ENCODE results near the gene LAPTM5.
"Not testable (repeated sequence)": the region's sequence is repeated elsewhere in the genome, so short reads cannot be mapped to it uniquely, and the experiment has no call there.

Gene LAPTM5, protein sequence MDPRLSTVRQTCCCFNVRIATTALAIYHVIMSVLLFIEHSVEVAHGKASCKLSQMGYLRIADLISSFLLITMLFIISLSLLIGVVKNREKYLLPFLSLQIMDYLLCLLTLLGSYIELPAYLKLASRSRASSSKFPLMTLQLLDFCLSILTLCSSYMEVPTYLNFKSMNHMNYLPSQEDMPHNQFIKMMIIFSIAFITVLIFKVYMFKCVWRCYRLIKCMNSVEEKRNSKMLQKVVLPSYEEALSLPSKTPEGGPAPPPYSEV

DNA sequence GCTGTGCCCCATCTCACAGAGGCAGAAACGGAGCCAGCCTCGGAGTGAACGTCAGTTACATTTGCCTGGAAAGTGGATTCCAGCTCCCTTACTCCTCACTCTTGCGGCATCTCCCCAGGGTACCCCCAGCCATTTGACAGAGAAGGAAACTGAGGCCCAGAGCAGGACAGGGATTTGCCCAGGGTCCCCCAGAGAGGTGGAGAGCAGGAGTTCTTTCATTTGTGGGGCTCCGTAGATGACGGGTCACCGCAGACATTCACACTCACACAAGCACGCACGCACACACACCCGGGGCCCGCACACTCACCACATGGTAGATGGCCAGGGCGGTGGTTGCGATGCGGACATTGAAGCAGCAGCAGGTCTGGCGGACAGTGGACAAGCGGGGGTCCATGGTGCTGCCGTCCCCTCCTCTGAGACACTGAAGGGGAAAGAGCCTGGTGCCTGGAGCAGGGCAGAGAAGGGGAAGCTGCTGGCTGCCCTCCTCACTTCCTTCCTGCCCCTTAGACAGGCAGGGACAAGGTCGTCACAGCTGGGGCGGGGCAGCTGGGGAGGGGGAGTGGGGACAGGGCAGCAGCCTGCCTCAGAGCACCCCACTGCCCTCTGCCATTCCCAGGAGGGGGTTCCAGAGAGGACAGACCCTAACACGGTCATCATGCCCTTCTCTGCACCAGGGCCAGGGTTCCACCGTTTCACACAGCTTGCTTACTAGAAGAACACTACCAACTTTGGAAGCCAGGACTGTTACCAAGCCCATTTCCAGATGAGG lies at the start of gene LAPTM5:
LAPTM5 (minus strand) TSS at position 423 of the 769 bp plus-strand sequence; CDS start at position 394, 29 bp downstream.
- DNase-seq, result peak; percentile 65

DNA sequence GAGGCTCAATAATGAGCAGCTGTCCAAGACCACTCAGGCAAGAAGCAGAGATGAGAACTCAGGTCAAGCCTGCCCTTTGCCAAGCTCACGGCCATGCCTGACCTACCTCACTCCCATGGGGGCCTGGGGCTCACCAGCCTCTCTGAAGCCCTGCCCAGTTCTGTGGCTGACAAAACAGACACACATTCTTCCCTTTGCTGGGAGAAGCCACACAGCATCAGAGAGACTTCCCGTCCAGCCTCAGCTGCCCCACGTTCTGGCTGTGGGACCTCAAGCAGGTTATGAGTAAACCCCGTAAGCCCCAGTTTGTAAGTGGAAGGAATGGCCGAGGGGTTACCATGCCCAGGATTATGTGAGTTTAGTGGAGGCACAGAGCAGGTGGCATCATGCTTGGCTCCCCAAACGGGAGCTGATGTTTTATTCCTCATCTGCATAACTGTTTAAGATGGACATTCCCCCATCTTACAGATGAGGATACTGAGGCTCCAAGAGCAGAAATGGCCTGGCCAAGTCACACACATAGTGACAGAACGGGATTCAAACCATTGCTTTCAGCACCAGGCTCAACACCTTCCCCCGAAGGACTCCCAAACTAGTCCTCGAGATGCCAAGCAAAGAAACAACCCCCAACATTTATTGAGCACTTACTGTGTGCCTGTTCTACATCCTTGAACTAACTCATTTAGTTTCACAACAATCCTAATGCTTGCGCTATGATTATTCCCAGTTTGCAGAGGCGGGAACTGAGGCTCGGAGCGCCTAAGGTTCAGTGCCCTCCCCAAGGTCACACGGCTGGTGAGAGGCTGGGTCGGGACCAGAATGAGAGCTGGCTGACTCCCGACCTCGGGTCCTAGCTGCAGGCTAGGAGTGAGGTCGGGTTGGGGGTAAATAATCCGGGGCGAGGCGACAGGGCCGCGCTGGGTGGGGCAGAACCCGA lies 49.1 kb upstream of the LAPTM5 start:
- no peak for DNase-seq

DNA sequence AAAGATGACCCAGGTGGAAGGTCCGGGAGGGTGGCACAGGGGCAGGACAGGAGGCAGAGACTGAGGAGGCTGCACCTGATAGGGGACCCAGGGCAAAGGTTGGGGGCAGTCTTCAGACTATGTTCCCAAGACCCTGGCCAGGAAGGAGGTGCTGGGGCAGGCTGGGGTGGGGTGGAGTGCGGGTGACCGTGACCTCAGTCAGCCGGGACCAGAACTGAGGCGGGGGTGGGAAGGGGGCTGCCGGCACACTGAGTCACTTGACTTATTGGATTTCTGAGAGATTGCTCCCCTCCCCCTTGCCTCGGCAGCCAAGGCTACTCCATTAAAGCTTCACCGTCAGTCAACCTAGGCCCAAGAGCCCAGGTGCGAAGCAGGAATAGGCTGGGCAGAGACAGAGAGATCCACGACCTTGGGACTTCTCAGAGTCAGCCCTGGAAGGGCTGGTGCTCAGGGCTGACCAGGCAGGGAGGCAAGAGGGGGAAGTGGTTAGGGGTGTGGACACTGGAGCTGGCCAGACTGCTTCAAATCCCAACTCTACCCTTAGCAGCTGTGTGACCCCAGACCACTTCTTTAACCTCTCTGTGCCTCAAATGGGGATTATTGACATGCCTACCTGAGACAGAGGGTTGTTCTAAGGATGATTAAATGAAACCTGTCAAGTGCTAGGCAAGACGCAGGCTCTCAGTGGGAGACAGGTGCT lies 47.9 kb upstream of the LAPTM5 start:
- DNase-seq, result no peak

DNA sequence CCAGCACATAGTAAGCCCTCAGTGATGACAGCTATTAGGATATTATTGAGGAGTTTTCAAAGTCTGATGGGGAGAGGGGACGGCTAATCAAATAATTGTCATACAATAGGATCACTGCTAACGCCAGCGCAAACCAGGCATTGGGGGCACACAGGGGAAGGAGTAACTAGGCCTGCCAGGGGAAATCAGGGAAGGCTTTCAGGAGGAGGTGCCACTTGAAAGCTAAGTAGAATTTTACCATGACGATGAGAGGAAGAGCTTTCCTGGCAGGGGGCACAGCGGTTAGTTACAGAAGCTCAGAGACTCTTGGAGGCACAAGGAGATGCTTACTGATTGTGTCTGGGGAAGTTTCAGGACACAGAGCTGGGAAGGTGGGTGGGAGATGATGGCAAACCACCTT lies 47.2 kb upstream of the LAPTM5 start:
- DNase-seq, result no peak

DNA sequence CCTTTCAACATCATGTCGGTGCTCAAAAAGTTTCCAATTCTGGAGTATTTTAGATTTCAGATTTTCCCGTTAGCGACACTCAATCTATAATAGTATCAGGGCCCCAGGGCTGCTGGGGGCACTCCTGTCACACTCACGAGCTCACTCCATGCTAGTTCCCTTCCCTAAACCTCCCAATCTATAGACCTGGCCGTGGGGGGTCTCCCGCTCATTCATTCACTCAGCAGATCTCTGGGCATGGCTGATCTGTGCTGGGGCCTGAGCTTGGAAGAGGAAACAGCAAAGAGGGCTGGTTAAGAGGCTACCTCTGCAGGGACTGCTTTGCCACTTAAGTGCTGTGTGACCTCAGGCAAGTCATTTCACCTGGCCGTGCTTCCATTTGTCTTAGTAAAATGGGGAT lies 46.8 kb upstream of the LAPTM5 start:
- DNase-seq, result no peak

DNA sequence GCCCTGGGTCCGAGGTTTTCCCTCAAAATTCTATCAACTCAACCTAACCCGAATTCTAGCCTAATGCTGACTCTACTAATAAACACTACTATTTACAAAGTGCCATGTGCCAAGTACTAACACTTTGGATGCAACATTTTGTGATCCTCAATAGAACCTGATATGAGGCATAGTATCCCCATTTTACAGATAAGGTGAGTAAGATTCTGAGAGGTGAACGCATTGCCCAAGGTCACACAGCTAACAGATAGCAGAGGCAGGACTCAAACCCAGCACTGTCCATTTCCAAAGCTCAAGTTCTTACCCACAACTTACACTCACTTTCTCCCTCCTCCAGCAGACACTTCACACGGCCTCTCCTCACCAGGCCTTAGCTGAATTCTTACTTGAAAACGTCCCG lies 46.0 kb upstream of the LAPTM5 start:
- DNase-seq, result no peak

DNA sequence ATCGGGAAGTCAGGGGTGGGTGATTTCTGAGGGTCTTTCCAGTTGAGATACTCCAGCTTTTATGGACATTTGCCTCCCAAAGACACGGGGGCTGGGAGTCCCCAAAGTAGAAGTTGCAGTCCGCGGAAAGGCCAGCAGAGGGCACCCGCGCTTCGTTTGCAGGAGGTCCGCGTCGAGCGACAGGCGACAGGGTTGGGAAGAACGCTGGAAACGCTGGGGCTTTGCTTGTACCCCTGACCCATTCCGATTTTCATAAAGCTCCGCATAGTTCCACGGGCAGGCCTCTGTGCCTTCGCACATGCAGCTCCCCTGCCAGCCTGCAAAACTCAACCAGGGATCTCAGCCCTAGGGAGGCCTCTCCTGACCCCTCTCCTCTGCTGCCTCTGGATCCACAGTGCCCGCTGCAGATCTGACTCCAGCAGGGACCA lies 44.2 kb upstream of the LAPTM5 start:
- peak; percentile 89 for DNase-seq

DNA sequence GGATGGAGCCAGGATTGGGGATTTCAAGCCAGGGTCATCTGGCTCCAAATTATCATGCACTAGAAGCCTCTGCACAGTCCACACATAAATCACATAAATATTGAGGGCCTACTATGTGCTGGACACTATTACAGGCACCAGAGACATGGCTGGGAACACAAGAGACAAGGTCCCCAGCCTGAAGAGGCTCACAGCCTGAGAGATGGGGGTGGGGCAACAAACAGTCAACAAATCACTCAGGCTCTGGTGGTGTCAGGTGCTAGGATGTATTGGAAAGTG lies 41.6 kb upstream of the LAPTM5 start:
- no peak for DNase-seq

DNA sequence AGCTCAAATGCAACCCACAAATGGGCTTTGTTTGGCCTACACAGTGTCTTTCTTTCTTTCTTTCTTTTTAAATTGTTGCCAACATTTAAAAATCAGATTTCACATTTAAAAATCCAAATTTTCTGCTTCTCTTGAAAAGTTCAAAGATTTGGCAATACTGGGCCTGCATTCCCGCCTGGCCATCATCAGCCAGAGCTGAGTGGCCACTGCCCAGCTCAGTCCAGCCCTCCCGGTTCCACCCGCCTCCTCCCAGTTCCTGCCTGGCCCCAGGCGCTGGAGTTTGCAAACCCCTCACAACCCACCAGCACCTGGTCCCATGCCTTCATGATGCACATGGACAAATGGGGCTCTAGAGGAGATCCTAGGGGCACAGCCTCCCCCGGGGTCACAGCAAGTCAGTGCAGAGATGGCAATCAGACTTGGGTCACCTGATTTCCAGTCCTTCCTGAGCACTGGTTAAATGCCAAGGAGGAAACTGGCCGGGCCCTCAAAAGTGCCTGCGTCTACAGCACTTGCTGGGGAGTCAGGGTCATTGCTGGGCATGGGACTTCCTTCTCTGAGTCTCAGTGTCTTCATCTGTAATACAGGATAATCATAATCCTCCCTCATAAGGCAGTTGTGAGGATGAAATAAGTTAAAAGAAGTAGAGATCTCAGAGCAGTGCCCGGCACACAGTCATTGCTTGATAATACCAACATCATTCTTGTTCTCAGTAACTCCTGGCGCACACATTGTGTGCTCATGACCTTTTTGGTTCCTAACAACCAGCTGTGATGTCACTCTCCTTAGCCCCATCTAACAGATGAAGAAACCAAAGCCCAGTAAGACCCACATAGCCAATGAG lies 41.0 kb upstream of the LAPTM5 start:
- no peak for DNase-seq

DNA sequence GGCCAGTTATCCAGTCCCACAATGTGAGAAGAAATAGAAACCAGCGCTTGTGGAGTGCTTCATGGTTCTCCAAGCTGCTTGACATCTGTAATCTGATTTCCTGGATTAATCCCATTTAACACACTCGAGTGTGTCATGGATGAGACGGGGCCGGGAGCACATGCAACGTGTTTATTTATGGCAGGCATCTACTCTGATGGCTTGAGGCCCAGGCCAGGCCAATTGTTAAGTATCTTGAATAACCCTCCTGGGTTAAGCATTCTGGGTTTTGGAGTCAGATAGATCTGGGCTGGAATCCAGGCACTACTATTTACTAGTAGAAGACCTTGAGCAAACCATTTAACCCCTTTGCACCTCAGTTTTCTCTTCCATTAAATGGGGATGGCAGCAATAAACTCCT lies 37.5 kb upstream of the LAPTM5 start:
- DNase-seq, result no peak

DNA sequence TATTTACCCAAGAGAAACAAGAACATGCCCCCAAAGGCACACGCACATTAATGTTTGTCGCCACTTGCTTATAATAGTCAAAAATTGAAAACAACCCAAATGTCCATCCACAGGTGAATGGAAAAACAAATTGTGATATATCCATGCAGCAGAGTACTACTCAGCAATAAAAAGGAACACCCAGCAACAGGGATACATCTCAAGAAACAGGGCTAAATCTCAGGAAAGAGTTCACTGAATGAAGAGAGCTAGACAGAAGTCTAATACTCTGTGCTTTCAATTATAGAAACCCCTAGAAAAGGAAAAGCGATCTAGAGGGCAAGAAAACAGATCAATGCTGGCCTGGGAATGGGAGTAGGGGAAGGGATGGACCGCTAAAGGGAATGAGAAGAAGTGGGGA lies 36.7 kb upstream of the LAPTM5 start:
- no peak for DNase-seq

DNA sequence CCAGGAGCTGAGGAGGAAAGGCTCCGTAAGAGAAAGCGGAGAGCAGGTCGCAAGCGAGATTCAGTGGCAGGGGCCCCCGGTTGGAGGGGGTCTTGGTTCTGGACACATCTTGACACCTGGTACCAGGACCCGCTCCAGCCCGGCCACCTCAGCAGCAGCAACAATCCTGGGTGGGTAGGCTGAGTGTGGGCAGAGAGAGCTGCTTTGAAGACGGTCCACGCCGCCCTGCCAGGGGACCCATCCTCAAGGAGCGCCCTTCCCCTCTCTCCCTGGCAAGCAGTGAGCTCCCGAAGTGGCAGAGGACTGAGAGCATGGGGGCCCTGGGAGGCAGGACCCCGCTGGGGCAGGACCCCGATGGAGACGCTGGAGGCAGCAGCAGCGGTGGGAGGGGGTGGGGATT lies 35.6 kb upstream of the LAPTM5 start:
- no peak for DNase-seq

DNA sequence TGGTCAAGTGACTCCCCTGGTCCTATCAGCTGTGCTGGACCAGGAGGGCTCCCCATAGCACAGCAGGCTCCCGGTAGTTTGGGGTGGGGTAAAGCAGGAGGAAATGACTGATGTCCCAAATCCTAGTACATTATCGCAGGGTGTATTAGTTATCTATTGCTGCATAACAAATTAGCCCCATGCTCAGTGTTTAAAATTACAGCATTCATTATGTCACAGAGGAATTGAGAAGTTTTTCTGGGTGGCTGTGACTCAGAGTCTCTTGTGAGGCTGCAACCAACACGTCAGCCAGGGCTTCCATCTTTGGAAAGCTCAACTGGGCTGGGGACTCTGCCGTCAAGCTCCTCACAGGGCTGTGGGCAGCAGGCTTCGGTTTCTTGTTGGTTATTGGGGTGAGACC lies 34.3 kb upstream of the LAPTM5 start:
- DNase-seq, result no peak

DNA sequence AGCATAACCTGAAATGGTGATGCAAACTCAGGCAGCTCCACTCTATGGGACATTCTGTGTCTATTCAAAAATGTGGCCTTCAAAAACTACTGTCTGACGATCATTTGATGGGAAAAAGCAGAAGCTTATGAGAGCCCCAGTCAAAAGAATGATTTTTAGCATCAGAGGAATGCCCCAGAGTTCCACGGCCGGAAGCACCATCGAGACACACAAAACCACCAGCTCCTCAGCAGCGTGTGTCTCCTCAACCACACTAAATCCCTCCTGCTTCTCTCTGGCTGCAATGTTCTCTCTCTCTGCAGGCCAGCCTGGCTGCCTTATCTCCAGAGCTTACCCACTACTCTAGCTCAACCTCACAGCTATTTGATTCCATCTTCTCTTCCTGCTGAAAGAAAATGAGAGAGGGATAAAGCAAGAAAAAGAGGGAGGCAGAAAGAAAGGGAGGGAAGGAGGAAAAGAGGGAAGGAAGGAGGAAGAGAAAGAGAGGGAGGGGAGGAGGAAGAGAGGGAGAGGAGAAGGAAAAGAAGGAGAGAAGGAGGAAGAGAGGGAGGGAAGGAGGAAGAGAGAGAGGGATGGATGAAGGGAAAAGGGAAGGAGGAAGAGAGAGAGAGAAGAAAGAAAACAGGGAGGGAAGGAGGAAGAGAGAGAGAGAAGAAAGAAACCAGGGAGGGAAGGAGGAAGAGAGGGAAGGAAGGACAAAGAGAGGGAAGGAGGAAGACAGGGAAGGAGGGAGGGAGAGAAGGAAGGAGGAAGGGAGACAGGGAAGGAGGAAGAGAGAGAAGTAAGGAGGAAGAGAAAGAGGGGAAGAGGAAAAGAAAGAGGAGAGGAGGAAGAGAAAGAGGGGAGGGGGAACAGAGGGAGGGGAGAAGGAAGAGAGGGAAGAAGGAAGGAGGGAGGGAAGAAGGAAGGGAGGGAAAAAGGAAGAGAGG lies 33.5 kb upstream of the LAPTM5 start:
- DNase-seq, result no peak

DNA sequence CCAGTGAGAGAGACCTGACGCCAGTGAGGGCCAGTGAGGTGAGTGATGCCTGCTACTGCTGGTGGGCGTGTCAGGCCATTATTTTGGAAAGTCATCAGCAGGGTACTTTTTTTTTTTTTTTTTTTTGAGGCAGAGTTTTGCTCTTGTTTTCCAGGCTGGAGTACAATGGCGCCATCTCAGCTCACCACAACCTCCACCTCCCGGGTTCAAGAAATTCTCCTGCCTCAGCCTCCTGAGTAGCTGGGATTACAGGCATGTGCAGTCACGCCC lies 32.6 kb upstream of the LAPTM5 start:
- not testable (repeated sequence) for DNase-seq

DNA sequence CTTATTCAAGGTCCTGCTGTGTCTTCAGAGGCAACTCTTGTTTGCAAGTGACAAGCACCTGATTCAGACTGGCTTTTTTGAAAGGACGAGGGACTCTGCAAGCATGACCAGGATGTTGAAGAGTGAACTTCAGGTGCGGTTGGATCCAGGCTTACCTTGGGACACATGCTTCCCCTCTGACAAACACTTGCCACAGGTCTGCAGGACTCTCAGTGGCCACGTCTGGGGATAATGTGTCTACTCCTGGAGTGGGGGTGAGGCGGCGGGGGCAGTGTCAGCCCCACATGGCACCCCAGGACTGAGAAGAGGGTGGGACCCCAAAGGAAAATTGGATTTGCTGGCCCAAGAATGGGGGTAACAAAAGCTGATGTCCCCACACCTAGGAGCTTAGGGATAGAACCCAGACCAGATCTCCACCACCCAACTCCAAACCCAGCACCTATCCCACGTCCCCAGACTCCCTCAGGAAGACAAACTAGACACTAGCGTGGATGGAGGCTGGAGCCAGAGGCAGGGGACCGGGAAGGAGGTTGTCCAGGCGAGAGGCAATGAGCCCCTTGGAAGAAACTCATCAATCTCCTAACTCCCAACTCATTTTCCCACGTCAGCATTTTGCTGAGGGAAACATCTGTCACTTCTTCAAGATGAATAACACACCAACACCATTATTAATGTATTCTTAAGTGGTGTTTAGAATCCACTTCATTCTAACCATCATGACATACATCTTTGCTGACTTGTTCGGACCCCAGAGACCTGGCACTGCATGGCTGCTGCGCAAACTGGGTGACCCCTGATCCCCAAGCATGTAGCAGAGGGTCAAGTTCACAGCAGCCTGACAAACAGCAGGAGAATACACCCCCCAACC lies 32.0 kb upstream of the LAPTM5 start:
- DNase-seq, result no peak

DNA sequence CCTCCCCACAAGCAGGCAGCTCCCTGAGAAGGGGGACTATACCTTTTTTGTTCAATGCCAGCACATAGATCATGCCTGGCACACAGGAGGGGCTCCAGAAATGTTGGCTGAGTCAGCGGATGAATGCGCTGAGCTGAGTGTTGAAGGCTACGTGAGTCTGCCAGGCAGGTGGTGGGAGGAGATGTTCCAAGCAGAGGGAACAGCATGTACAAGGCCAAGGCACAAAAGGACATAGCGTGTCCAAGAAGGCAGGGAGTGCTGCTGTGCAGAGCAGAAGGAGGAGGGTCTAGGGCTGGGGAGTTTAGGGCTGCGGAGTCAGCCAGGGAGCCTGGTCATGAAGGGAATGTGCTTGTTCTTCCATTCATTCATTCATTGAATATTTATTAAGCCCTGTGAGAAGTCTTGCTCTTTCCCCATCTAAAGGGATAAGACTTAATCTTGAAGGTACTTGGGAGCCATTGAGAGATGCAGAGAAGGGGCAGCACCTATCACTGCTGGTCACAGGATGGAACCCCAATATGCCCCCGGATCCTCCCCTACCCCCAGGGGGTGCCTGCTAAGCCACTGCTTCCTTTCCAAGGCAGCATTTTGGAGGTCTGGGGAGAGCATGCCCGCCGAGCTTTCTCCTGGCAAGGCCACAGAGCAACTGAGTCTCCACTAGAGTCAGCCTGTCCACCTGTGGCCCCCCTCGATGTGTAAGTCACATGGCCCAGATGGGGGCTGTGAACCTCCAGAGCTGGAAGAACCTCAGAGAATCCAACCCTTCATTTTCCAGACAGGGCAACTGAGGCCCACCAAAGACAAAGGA lies 31.2 kb upstream of the LAPTM5 start:
- DNase-seq, result no peak

DNA sequence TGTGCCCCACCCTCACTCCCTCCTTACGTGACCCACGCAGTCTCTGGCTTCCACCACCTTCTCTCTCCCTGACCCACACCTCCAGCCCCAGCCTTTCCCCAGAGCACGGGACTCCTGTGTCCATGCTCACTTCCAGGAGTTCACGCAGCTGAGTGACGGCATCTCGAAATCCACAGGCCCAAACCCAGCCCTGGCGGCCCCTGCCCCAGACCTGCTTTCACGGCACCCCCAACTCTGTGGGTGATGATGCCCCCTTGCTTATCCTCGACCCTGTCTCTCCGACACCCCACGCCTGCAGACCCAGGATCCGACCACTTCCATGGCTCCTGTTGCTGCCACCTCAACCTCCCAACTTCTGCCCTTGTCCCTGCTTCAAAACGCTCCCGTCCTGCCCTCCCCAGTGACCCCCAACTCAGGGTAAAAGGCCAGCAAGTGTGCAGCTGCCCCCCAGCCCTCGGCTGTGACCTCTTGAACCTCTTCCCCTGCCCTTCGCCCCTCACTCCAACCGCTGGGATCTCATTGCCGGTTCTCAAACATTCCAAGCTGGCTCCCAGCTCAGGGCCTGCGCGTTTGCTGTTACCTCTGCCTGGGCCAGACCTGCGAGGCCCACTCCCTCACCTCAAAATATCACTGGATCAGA lies 30.4 kb upstream of the LAPTM5 start:
- no peak for DNase-seq

DNA sequence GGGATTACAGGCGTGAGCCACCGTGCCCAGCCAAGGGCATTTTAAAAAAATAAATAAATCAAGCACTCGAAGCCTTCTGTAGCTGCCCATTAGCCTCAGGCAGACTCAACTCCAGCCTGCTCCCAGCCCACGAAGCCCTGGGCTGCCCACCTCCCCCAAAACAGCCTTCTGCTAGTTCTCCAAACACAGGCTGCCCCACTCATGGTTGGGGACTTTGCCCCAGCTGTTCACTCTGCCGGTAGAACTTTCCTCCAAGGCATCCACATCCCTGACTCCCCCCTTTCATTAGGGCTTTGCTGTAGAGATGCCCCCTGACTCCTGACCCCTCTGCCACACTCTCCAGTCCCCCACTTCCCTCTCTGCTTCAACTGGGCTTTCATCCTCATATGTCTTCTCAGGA lies 29.7 kb upstream of the LAPTM5 start:
- no peak for DNase-seq
